Endothelial cell (in vitro differentiated cells): Measurements from ENCODE around the gene ANKRD17. TPM values are rescaled to one million over a fixed set of nuclear protein-coding genes. Genes with fewer than 3 reads are reported as not detected.
A peak's percentile ranks its signal among the peaks of the same experiment; 100 is the strongest.

Experiments used
- DNase-seq: peaks from one replicate; pipeline ENCODE4 v3.0.0; 2021; ENCODE audit warnings: low spot score
- H3K27ac Mint-ChIP-seq: one replicate; pipeline ENCODE4 v1.8.0; 2021; ENCODE audit warnings: mixed read lengths, inconsistent platforms; ENCODE audit not compliant: unreplicated experiment
- H3K27me3 Mint-ChIP-seq: one replicate; pipeline ENCODE4 v1.8.0; 2021; ENCODE audit warnings: mild to moderate bottlenecking, moderate library complexity, mixed read lengths, inconsistent platforms; ENCODE audit not compliant: unreplicated experiment
- H3K36me3 Mint-ChIP-seq: one replicate; pipeline ENCODE4 v1.8.0; 2021; ENCODE audit warnings: mild to moderate bottlenecking, low read depth, mixed read lengths, inconsistent platforms; ENCODE audit not compliant: unreplicated experiment
- H3K4me1 Mint-ChIP-seq: one replicate; pipeline ENCODE4 v1.8.0; 2021; ENCODE audit warnings: mild to moderate bottlenecking, mixed read lengths, inconsistent platforms; ENCODE audit not compliant: unreplicated experiment
- H3K4me3 Mint-ChIP-seq: one replicate; pipeline ENCODE4 v1.8.0; 2021; ENCODE audit warnings: mild to moderate bottlenecking, mixed read lengths, inconsistent platforms; ENCODE audit not compliant: unreplicated experiment
- H3K9me3 Mint-ChIP-seq: one replicate; pipeline ENCODE4 v1.8.0; 2021; ENCODE audit warnings: mixed read lengths, inconsistent platforms; ENCODE audit not compliant: unreplicated experiment
- CTCF ChIP-seq: fragments of 200-600 bp; sonication (generic); IDR thresholded peaks from one replicate; pipeline ENCODE4 v1.5.0; 2021; ENCODE audit warnings: antibody characterized with exemption; ENCODE audit not compliant: unreplicated experiment
- total RNA-seq: library from RNA; stranded (reverse); fragmentation: NEBNext Ultra II Directional; extraction: Animal tissue kit (Norgen Biotek cat#: 25700); gene quantifications from one replicate; pipeline ENCODE4 v1.2.1, GENCODE V29; 2021; ENCODE audit not compliant: unreplicated experiment

The ANKRD17 gene
- total RNA-seq, 1 donor from 2014 or later, result 61.8 TPM

GRCh38 chr4:73080789-73081188, 177.8 kb downstream of the ANKRD17 start:
- Mint-ChIP-seq H3K4me1 (peaks cover 11% of the 10 kb centered on the region), H3K36me3 (peaks cover 4% of the 10 kb centered on the region), H3K9me3 (no peaks in the 10 kb centered on the region), H3K4me3 (no peak overlapping the region), H3K27ac (peak overlapping the region; percentile 33), H3K27me3 (no peaks in the 10 kb centered on the region)
- no peak for TF ChIP-seq CTCF
- no peak for DNase-seq

- Mint-ChIP-seq H3K36me3 (peaks cover 4% of the 10 kb centered on the region), H3K4me1 (peaks cover 8% of the 10 kb centered on the region), H3K9me3 (no peaks in the 10 kb centered on the region), H3K27me3 (no peaks in the 10 kb centered on the region), H3K4me3 (no peak overlapping the region), H3K27ac (no peak overlapping the region)
- no peak for DNase-seq
- TF ChIP-seq CTCF, result no peak
Observed at GRCh38 chr4:73075832-73076231, 182.8 kb downstream of the ANKRD17 start.

GRCh38 chr4:73070074-73070390, 188.6 kb downstream of the ANKRD17 start:
- H3K36me3 Mint-ChIP-seq, result peaks cover 4% of the 10 kb centered on the region
- no peak for TF ChIP-seq CTCF

GRCh38 chr4:73069338-73070073, 189.1 kb downstream of the ANKRD17 start, which contains the start of gene COX18:
TSS of gene COX18 (minus strand) at chr4:73069716. CDS start at chr4:73069649, 67 bp downstream.
- H3K36me3 Mint-ChIP-seq, result peaks cover 4% of the 10 kb centered on the region
- DNase-seq, result peak; percentile 97
- no peaks in the 10 kb centered on the region for H3K9me3 Mint-ChIP-seq
- peaks cover 15% of the 10 kb centered on the region for H3K4me1 Mint-ChIP-seq
- H3K4me3 Mint-ChIP-seq, result peak within 1 kb of the TSS; percentile 94
- peaks cover 9% of the 10 kb centered on the region for H3K27me3 Mint-ChIP-seq
- TF ChIP-seq CTCF, result no peak
- H3K27ac Mint-ChIP-seq, result peak within 1 kb of the TSS; percentile 99

More at GRCh38 chr4:73070074-73070390, 188.6 kb downstream of the ANKRD17 start:
- H3K9me3 Mint-ChIP-seq, result no peaks in the 10 kb centered on the region
- peaks cover 15% of the 10 kb centered on the region for H3K4me1 Mint-ChIP-seq
- H3K27me3 Mint-ChIP-seq, result peaks cover 9% of the 10 kb centered on the region
- peak overlapping the region; percentile 94 for H3K4me3 Mint-ChIP-seq
- DNase-seq, result no peak
- H3K27ac Mint-ChIP-seq, result peak overlapping the region; percentile 99
